RWPE1 (cell line): Measurements from ENCODE around the gene PCNX2.

Experiments used
- CTCF ChIA-PET: fragments of 350-600 bp; sonication (Branson Sonifier 250); formaldehyde crosslinking; extraction: SDS; loops from one replicate; lab custom pipeline; 2021; lab: Yijun Ruan, JAX
- POLR2A ChIA-PET: fragments of 400-600 bp; formaldehyde crosslinking; extraction: SDS; loops from one replicate; lab custom pipeline; 2020; ENCODE audit warnings: antibody characterized with exemption; ENCODE audit not compliant: low non-redundant PET; lab: Yijun Ruan, JAX
- DNase-seq: peaks from one replicate; pipeline ENCODE4 v3.0.0; 2012; ENCODE audit warnings: low spot score
- H3K27ac ChIP-seq: fragments of 450-650 bp; 2 replicates; pipeline ENCODE4 v1.5.1; 2017
- TF ChIP-seq, protein P1 (sequence below): fragments of 450-650 bp; conservative IDR thresholded peaks from 2 replicates; pipeline ENCODE4 v1.5.1; 2017; ENCODE audit warnings: low read depth, mild to moderate bottlenecking

PCNX2 gene

DNA sequence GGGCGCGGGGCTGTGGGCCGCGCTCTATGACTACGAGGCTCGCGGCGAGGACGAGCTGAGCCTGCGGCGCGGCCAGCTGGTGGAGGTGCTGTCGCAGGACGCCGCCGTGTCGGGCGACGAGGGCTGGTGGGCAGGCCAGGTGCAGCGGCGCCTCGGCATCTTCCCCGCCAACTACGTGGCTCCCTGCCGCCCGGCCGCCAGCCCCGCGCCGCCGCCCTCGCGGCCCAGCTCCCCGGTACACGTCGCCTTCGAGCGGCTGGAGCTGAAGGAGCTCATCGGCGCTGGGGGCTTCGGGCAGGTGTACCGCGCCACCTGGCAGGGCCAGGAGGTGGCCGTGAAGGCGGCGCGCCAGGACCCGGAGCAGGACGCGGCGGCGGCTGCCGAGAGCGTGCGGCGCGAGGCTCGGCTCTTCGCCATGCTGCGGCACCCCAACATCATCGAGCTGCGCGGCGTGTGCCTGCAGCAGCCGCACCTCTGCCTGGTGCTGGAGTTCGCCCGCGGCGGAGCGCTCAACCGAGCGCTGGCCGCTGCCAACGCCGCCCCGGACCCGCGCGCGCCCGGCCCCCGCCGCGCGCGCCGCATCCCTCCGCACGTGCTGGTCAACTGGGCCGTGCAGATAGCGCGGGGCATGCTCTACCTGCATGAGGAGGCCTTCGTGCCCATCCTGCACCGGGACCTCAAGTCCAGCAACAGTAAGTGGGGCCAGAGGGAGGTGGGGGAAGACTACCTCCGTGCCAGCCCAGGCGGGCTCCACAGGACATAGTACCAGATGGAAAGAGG lies 32.8 kb upstream of the PCNX2 start:
- DNase-seq = peak; percentile 17
- peak overlapping the region; percentile 72 for H3K27ac ChIP-seq
- POLR2A ChIA-PET = no interaction called here
- CTCF ChIA-PET = interaction anchor here (0.5 kb wide), 1 partner anchor 738 kb away, joined by 3 read pairs; no protein-coding TSS in a partner anchor
- TF ChIP-seq, protein P1, sequence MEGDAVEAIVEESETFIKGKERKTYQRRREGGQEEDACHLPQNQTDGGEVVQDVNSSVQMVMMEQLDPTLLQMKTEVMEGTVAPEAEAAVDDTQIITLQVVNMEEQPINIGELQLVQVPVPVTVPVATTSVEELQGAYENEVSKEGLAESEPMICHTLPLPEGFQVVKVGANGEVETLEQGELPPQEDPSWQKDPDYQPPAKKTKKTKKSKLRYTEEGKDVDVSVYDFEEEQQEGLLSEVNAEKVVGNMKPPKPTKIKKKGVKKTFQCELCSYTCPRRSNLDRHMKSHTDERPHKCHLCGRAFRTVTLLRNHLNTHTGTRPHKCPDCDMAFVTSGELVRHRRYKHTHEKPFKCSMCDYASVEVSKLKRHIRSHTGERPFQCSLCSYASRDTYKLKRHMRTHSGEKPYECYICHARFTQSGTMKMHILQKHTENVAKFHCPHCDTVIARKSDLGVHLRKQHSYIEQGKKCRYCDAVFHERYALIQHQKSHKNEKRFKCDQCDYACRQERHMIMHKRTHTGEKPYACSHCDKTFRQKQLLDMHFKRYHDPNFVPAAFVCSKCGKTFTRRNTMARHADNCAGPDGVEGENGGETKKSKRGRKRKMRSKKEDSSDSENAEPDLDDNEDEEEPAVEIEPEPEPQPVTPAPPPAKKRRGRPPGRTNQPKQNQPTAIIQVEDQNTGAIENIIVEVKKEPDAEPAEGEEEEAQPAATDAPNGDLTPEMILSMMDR = no peak

DNA sequence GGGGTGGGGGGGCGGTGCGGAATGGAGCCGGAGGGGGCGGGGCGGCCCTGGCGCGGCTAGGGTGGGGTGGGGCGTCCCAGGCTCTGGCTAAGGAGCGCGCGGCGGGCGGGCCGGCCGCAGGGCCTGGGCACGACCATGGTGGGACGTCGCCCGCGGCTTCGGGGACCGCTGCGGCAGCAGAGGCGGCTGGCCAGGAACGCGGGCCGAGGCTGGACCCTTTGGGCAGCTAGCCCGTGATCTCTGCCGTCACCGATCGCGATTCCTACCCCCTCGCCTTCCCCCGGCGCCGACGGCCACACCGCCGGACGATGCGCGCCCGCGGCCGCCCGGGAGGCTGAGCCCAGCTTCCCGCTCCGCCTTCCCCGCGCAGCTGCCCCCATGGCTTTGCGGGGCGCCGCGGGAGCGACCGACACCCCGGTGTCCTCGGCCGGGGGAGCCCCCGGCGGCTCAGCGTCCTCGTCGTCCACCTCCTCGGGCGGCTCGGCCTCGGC lies 32.2 kb upstream of the PCNX2 start, which contains the start of gene MAP3K21:
Gene MAP3K21, plus strand, starts transcription at position 74 of the 491 bp plus-strand sequence. Its CDS starts 305 bp downstream, at position 379.
- no peak for DNase-seq
- H3K27ac ChIP-seq = peak within 1 kb of the TSS; percentile 72
- POLR2A ChIA-PET = no interaction called here
- TF ChIP-seq, protein P1 = no peak
- CTCF ChIA-PET = interaction anchor here (0.5 kb wide), 1 partner anchor 738 kb away, joined by 3 read pairs; no protein-coding TSS in a partner anchor

DNA sequence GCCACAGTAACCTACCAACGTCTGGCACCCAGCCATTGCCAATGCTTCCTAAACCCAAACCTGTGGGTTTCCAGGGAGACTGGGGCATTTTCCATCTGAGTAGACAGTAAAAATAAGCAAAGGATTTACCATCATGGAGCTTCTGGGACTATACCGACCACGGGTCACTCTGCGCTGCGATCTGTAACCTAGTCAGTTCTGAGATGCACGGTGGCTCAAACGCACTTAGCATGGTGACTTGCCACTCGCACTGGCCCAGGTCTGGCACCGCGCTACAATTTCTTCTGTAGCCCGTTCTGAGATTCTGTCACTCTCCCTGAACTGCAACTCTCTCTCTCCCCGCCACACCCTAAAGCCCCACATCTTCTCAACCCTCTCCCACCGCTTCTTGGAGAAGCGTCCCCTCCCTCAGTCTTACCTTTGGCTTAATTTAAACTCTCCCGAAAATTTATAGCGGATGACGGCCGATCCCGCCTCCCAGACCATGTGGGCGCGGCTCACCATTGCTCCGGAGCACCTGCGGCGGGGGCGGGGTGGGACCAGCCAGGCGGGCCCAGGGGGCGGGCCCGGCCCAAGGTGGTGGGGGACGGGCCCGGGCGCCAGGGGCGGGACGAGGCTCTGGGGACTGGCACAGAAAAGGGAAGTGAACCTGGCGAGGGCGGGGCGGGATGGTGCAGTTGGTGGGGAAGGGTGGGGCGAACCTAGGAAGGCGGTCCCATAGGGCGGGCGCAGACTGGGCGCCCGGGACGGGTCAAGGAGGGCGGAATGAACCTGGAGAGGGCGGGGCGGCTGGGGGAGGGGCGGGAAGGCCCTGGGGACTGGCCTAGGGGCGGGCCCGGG lies 31.5 kb upstream of the PCNX2 start:
- peak overlapping the region; percentile 72 for H3K27ac ChIP-seq
- ChIA-PET POLR2A (no interaction called here), CTCF (no interaction called here)
- DNase-seq = peak; percentile 90
- TF ChIP-seq, protein P1 = no peak

DNA sequence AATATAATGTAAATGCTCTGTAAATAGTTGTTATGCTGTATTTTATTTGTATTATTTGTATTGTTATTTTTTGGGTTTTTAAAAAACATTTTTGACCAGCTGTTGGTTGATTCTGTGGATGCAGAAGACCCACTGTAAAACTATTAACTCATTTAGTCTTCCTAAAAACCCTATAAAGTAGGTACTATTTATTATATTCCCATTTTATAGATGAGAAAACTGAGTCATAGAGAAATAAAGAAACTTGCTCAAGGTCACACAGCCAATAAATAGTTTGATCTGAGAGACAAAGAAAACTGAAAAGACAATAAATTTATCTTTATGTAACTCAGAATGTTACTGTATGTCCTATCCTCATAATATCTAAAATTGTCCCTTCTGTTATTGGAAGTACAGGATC lies 30.8 kb upstream of the PCNX2 start:
- H3K27ac ChIP-seq = no peak overlapping the region
- ChIA-PET CTCF (no interaction called here), POLR2A (no interaction called here)
- no peak for DNase-seq
- TF ChIP-seq, protein P1 = no peak

DNA sequence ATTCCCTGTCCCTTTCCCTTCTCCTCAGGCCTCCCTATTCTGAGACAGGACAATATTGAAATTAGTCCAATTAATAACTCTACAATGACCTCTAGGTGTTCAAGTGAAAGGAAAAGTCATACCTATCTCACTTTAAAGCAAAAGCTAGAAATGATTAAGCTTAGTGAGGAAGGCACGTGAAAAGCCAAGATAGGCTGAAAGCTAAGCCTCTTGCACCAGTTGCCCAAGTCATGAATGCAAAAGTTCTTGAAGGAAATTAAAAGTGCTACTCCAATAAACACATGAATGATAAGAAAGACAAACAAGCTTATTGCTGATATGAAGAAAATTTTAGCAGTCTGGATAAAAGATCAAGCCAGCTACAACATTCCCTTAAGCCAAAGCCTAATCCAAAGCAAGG lies 28.2 kb upstream of the PCNX2 start:
- TF ChIP-seq, protein P1 = no peak
- POLR2A ChIA-PET = no interaction called here
- CTCF ChIA-PET = interaction anchor here (0.6 kb wide), 1 partner anchor 221 kb away, joined by 4 read pairs; no protein-coding TSS in a partner anchor
- no peak overlapping the region for H3K27ac ChIP-seq
- no peak for DNase-seq

DNA sequence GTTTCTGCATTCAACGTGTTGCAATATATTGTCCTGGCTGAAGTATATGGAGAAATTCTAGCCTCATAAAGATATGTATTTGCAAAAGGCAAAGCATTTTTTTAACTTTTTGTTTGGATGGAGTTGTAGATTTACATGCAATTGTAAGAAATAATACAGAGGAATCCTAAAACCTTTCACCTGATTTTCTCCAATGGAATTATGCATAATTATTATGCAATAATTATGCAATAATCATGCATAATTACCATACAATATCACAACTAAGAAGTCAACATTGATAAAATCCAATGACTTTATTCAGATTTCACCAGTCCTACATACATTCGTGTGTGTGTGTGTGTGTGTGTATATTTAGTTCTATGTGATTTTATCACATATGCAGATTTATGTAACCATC lies 24.5 kb upstream of the PCNX2 start:
- POLR2A ChIA-PET = no interaction called here
- H3K27ac ChIP-seq = no peak overlapping the region
- TF ChIP-seq, protein P1 = no peak
- CTCF ChIA-PET = interaction anchor here (0.8 kb wide), 1 partner anchor 15 kb away, joined by 4 read pairs; no protein-coding TSS in a partner anchor
- no peak for DNase-seq
